Mucosa of rectum (tissue), 2 donors: ENCODE measurements around the gene PROZ.
"Not testable (repeated sequence)": the region's sequence is repeated elsewhere in the genome, so short reads cannot be mapped to it uniquely, and the experiment has no call there.

Experiments used
- H3K27ac ChIP-seq, 2 donors: one replicate each; pipeline ENCODE4 v1.7.0; 2013; ENCODE audit warnings: inconsistent platforms in 2 of 2, low read depth in 2 of 2, low read length in 2 of 2
- H3K27me3 ChIP-seq, 2 donors: one replicate each; pipeline ENCODE4 v1.7.0; 2013; ENCODE audit warnings: low read length in 2 of 2; ENCODE audit not compliant: control insufficient read depth in 2 of 2, insufficient read depth in 2 of 2
- H3K36me3 ChIP-seq, 2 donors: one replicate each; pipeline ENCODE4 v1.7.0; 2013; ENCODE audit warnings: low read length in 2 of 2; ENCODE audit not compliant: control insufficient read depth in 2 of 2, insufficient read depth in 2 of 2
- H3K4me1 ChIP-seq, 2 donors: one replicate each; pipeline ENCODE4 v1.7.0; 2013; ENCODE audit warnings: low read length in 2 of 2, mild to moderate bottlenecking in 1 of 2; ENCODE audit not compliant: control insufficient read depth in 2 of 2, insufficient read depth in 2 of 2
- H3K4me3 ChIP-seq, 2 donors: one replicate each; pipeline ENCODE4 v1.7.0; 2013; ENCODE audit warnings: low read length in 2 of 2
- H3K9ac ChIP-seq, 2 donors: one replicate each; pipeline ENCODE4 v1.7.0; 2013; ENCODE audit warnings: low read length in 2 of 2, low read depth in 1 of 2, mild to moderate bottlenecking in 1 of 2
- H3K9me3 ChIP-seq, 2 donors: one replicate each; pipeline ENCODE4 v1.7.0; 2013; ENCODE audit warnings: low read length in 2 of 2; ENCODE audit not compliant: control insufficient read depth in 2 of 2
- donor health status: healthy.
- donor health status: Normal muscosa, but diverticular disease.

Gene PROZ

DNA sequence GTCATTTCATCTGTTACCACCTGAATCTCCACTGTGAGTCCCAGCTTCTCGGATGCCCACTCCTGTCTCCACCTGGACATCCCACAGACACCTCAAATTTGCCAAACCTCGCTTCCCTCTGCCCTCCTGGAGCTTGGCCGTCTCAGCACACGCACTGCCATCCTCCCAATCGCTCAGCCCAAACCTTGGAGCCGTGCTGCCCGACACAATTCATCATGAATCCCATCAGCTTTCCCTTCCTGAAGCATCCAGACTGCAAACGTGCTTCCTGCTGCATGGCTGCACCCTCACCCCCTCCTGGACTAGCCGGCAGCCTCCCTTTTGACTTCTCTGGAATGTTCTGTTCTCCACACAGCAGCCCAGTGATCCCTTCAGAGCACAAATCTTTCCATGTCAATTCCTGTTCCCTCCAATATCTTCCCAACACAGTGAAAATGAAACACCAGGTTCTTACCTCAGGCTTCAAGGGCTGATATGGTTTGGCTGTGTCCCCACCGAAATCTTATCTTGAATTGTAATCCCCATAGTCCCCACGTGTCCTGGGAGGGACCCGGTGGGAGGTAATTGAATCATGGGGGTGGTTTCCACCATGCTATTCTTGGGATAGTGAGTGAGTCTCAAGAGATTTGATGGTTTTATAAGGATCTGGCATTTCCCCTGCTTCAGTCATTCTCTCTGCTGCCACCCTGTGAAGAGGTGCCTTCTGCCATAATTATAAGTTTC, 1.1 kb upstream of the PROZ start:
- H3K4me3 ChIP-seq: no peak overlapping the region
- H3K27ac ChIP-seq: no peak overlapping the region
- peaks cover 8 to 12% of the 10 kb centered on the region in 2 donors for H3K4me1 ChIP-seq

DNA sequence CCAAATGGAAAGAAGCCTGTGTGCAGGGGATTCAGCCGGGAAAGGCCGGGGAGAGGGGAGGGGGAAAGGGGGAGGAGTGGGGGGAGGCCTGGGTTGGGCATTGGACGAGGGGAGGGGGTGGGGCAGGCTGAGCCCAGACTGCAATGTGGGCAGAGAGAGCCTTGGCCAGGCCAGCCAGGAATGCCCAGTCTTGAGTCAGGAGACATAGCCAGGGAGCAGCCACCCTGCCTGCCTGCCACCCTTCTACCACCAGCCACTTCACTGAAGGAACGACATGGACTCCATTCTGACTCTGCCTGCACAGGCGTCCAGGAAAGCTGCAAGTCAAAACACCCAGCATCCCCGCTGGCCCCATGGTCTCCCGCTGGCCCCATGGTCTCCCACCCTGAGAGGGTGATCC, 498 bp downstream of the PROZ start:
- Histone ChIP-seq H3K27ac (no peak overlapping the region), H3K9ac (no peak overlapping the region), H3K9me3 (no peaks in the 10 kb centered on the region), H3K36me3 (no peaks in the 10 kb centered on the region), H3K4me1 (peaks cover 0 to 2% of the 10 kb centered on the region in 2 donors), H3K27me3 (peaks cover 9 to 17% of the 10 kb centered on the region in 2 donors), H3K4me3 (no peak overlapping the region)

More for the DNA sequence above, 1.1 kb upstream of the PROZ start:
- H3K36me3 ChIP-seq: no peaks in the 10 kb centered on the region
- no peak overlapping the region for H3K9ac ChIP-seq
- H3K9me3 ChIP-seq: no peaks in the 10 kb centered on the region
- H3K27me3 ChIP-seq: peaks cover 5 to 12% of the 10 kb centered on the region in 2 donors

DNA sequence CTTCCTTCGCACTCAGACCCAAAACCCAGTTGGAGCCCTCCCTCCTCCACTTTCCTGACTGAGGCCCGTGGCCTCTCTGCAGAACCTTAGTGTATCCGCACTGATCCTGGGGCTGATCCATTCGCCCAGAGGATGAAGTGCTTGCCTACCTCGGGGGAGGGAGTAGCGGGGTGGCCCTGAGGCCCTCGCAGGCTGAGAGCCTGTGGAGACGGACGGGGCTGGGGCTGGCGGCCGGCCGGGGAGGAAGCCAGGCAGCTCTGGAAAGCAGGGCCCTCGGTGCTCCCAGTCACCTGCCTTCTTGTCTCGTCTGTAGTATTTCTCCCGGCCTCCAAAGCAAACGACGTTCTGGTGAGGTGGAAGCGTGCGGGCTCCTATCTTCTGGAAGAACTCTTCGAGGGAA, 1.3 kb downstream of the PROZ start:
- H3K9me3 ChIP-seq: no peaks in the 10 kb centered on the region
- H3K27me3 ChIP-seq: peaks cover 9 to 17% of the 10 kb centered on the region in 2 donors
- no peaks in the 10 kb centered on the region for H3K36me3 ChIP-seq
- no peak overlapping the region for H3K9ac ChIP-seq
- no peak overlapping the region for H3K27ac ChIP-seq
- H3K4me1 ChIP-seq: no peaks in the 10 kb centered on the region
- no peak overlapping the region for H3K4me3 ChIP-seq

DNA sequence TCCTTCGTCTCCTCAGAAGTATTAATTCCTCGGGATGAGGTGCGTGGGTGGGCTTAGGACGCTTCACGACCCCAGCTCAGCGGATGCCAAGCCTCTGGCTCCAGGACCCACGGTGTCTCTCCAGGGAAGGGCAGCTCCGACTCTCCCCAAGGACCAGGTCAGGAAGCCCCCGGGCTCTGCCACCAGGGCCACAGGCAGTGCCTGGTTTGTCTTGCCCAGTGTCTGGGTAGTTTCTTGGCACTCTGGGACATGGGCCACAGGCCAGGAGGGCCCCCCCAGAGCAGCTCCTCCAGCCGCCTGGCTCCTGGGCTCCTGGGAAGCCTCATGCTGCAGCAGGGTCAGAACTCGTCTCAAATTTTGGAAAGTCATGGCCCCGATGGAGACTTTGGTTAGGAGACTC, 2.5 kb downstream of the PROZ start:
- H3K4me3 ChIP-seq: no peak overlapping the region
- H3K36me3 ChIP-seq: no peaks in the 10 kb centered on the region
- H3K4me1 ChIP-seq: no peaks in the 10 kb centered on the region
- H3K27me3 ChIP-seq: peaks cover 9 to 17% of the 10 kb centered on the region in 2 donors
- H3K9ac ChIP-seq: no peak overlapping the region
- H3K27ac ChIP-seq: no peak overlapping the region
- H3K9me3 ChIP-seq: no peaks in the 10 kb centered on the region

DNA sequence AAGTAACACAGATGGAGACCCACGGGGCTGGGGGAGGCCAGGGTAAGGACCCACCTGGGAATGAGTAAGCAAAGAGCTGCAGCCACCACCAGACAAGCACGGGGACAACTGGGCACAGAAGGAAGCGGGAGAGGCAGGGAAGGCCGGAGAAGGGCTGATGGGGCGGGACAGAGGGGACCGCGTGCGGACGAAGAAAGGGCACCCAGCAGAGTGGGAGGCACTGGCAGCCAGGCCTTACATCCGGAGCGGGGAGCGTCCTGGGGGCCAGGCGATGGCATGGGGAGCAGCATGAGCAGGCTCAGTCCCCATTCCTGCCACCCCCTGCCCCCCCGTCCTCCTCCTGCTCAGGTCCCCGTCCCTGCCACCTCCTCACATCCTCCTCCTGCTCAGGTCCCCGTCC, 3.0 kb downstream of the PROZ start:
- Histone ChIP-seq H3K27ac (no peak overlapping the region), H3K4me1 (peaks cover 2 to 3% of the 10 kb centered on the region in 2 donors)

DNA sequence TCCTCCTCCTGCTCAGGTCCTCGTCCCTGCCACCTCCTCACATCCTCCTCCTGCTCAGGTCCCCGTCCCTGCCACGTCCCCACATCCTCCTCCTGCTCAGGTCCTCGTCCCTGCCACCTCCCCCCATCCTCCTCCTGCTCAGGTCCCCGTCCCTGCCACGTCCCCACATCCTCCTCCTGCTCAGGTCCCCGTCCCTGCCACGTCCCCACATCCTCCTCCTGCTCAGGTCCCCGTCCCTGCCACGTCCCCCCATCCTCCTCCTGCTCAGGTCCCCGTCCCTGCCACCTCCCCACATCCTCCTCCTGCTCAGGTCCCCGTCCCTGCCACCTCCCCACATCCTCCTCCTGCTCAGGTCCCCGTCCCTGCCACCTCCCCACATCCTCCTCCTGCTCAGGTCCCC, 3.5 kb downstream of the PROZ start:
- H3K9ac ChIP-seq, H3K9me3 ChIP-seq, H3K36me3 ChIP-seq, H3K4me3 ChIP-seq, H3K27ac ChIP-seq, H3K4me1 ChIP-seq: not testable (repeated sequence)
- H3K27me3 ChIP-seq: peaks cover 9 to 17% of the 10 kb centered on the region in 2 donors

More for the DNA sequence above, 3.0 kb downstream of the PROZ start:
- no peaks in the 10 kb centered on the region for H3K36me3 ChIP-seq
- no peak overlapping the region for H3K4me3 ChIP-seq
- peaks cover 9 to 17% of the 10 kb centered on the region in 2 donors for H3K27me3 ChIP-seq
- H3K9ac ChIP-seq: no peak overlapping the region
- no peaks in the 10 kb centered on the region for H3K9me3 ChIP-seq

DNA sequence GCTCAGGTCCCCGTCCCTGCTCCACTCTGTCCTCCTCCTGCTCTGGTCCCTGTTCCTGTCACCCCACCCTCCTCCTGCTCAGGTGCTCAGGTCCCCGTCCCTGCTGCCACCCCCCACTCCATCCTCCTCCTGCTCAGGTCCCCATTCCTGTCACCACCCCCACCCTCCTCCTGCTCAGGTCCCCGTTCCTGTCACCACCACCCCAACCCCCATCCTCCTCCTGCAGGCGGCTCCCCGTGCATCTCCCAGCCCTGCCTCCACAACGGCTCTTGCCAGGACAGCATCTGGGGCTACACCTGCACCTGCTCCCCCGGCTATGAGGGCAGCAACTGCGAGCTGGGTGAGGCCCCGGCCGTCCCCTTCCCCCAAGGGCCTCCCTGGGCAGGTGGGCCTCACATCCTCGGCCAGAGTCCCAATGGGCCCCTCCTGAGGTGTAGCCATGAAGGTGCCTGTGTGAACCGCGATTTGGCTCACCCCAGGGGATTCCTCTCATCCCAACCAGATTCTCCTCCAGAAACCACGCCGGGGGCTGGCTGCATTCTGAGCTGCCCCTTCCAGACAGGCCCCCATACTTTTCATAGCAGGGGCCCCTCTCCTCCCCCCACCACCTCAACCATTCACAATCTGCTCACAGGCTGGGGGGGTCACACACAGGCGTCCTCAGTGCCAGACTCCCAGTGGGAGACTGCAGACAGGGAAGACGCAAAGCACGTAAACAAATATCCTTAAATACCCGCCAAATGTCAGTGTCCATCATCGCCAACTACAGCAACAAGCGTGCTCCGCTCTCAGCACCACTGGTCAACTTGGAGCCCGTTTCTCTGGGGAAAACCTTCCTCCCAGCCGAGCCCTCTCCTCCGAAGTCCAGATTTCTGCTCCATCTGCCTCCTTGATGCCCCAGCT, 4.6 kb downstream of the PROZ start:
- Histone ChIP-seq H3K27ac (no peak overlapping the region), H3K4me3 (no peak overlapping the region), H3K9ac (no peak overlapping the region), H3K4me1 (peaks cover 5 to 12% of the 10 kb centered on the region in 2 donors), H3K27me3 (peaks cover 9 to 17% of the 10 kb centered on the region in 2 donors), H3K9me3 (no peaks in the 10 kb centered on the region), H3K36me3 (no peaks in the 10 kb centered on the region)

DNA sequence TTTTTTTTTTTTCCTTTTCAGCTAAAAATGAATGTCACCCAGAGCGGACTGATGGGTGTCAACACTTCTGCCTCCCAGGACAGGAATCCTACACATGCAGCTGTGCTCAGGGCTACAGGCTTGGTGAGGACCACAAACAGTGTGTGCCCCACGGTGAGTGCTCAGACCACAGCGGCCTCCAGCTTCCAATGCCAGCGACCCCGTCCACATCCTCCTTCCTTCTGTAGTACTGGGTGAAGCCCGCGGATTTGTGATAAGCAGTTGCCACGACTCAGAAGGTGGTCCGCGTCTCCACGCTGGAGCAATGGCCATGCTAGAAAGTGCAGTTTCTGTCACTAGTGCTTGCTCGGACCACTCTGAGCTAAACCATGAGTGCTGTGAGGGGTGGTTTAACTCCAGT, 6.0 kb downstream of the PROZ start:
- no peak overlapping the region for H3K27ac ChIP-seq
- H3K4me1 ChIP-seq: peaks cover 5 to 12% of the 10 kb centered on the region in 2 donors
- H3K9ac ChIP-seq: no peak overlapping the region
- no peaks in the 10 kb centered on the region for H3K9me3 ChIP-seq
- H3K36me3 ChIP-seq: no peaks in the 10 kb centered on the region
- H3K4me3 ChIP-seq: no peak overlapping the region
- peaks cover 9 to 17% of the 10 kb centered on the region in 2 donors for H3K27me3 ChIP-seq

DNA sequence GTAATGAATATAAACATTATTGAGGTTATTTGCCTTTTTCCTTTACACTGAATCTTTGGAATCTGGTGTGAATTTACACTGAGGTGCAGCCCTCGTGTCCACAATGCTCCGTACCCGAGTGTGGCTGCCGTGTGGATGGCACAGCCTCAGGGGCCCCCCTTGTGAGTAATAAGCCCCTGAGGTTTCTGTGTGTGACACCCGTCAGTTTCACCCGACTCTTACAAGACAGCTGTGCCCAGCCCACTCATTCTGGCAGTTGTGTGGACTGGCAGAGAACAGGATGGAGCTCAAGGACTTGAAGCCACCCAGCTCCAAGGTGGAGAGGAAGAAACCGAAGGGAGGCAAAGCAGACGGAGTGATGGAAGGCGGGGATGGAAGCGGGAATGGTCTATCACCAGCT, 7.8 kb downstream of the PROZ start:
- Histone ChIP-seq H3K27ac (no peak overlapping the region), H3K9me3 (no peaks in the 10 kb centered on the region), H3K4me1 (peaks cover 8 to 21% of the 10 kb centered on the region in 2 donors), H3K4me3 (no peak overlapping the region), H3K27me3 (peaks cover 6 to 12% of the 10 kb centered on the region in 2 donors), H3K36me3 (peaks cover 0 to under 1% of the 10 kb centered on the region in 2 donors), H3K9ac (no peak overlapping the region)

DNA sequence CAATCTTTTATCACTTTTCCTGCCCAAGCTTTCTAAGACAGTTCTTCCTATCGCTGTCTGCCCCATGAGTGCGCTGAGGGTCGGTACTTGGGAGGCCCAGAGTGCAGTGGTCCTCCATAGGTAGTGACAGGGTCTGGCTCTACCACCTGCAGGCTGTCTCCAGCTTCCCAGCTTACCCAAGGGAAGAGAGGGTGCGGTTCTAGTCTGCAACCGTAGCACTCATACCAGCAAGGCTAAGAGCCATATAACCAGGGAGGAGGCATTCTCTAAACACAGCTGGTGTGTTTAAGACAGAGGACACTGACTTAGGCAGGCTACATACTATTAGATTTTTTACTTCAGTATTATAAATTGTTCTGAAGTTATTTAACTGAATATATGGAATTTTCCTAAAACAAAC, 8.2 kb downstream of the PROZ start:
- Histone ChIP-seq H3K4me3 (no peak overlapping the region), H3K9ac (no peak overlapping the region), H3K27ac (no peak overlapping the region), H3K27me3 (peaks cover 4 to 9% of the 10 kb centered on the region in 2 donors), H3K36me3 (peaks cover 0 to 4% of the 10 kb centered on the region in 2 donors), H3K9me3 (no peaks in the 10 kb centered on the region), H3K4me1 (peaks cover 8 to 23% of the 10 kb centered on the region in 2 donors)
